Measurements from ENCODE around the gene GRAP.
"Not testable (repeated sequence)": the region's sequence is repeated elsewhere in the genome, so short reads cannot be mapped to it uniquely, and the experiment has no call there.

Gene GRAP

GRCh38 chr17:19046782-19047375 is at the start of gene GRAP:
TSS of gene GRAP (minus strand) at chr17:19046957. CDS start at chr17:19046926, 31 bp downstream.
- not testable (repeated sequence) for DNase-seq (ENCODE audit: low spot score)

GRCh38 chr17:19093684-19094438 is 47.1 kb upstream of the GRAP start:
- not testable (repeated sequence) for DNase-seq (ENCODE audit: low spot score)

- DNase-seq (ENCODE audit: low spot score): not testable (repeated sequence)
Measured at GRCh38 chr17:19092737-19093683, 46.3 kb upstream of the GRAP start.

- DNase-seq (ENCODE audit: low spot score): not testable (repeated sequence)
Measured at GRCh38 chr17:19090058-19090772, 43.5 kb upstream of the GRAP start.

- DNase-seq (ENCODE audit: low spot score): not testable (repeated sequence)
Measured at GRCh38 chr17:19088804-19089685, 42.3 kb upstream of the GRAP start.

- DNase-seq (ENCODE audit: low spot score): not testable (repeated sequence)
Measured at GRCh38 chr17:19077386-19077785, 30.6 kb upstream of the GRAP start.

- not testable (repeated sequence) for DNase-seq (ENCODE audit: low spot score)
Measured at GRCh38 chr17:19076398-19077192, 29.8 kb upstream of the GRAP start.

GRCh38 chr17:19070318-19071168 is 23.8 kb upstream of the GRAP start:
- DNase-seq (ENCODE audit: low spot score): not testable (repeated sequence)

- not testable (repeated sequence) for DNase-seq (ENCODE audit: low spot score)
Measured at GRCh38 chr17:19064378-19064777, 17.6 kb upstream of the GRAP start.

- DNase-seq (ENCODE audit: low spot score): not testable (repeated sequence)
Measured at GRCh38 chr17:19063326-19063956, 16.7 kb upstream of the GRAP start.

GRCh38 chr17:19062718-19063325 is 16.1 kb upstream of the GRAP start:
- not testable (repeated sequence) for DNase-seq (ENCODE audit: low spot score)

- DNase-seq (ENCODE audit: low spot score): not testable (repeated sequence)
Measured at GRCh38 chr17:19062009-19062717, 15.4 kb upstream of the GRAP start.

- not testable (repeated sequence) for DNase-seq (ENCODE audit: low spot score)
Measured at GRCh38 chr17:19055447-19055846, 8.7 kb upstream of the GRAP start.

GRCh38 chr17:19048826-19049225 is 2.1 kb upstream of the GRAP start:
- DNase-seq (ENCODE audit: low spot score): not testable (repeated sequence)

- DNase-seq (ENCODE audit: low spot score): not testable (repeated sequence)
Measured at GRCh38 chr17:19047510-19047909, 753 bp upstream of the GRAP start.

GRCh38 chr17:19044643-19045042 is 2.1 kb downstream of the GRAP start:
- not testable (repeated sequence) for DNase-seq (ENCODE audit: low spot score)

GRCh38 chr17:19043032-19043431 is 3.7 kb downstream of the GRAP start:
- not testable (repeated sequence) for DNase-seq (ENCODE audit: low spot score)

Data from GM03348 (cell line).